Stimulated activated CD8-positive, alpha-beta memory T cell treated with anti-CD3 and anti-CD28 coated beads, Interleukin-12 subunit alpha, Interleukin-12 subunit beta, amount 100 ng/mL, for 4 hours (primary cell): ENCODE results near the gene HES4.
A peak's percentile ranks its signal among the peaks of the same experiment; 100 is the strongest.
"Not testable (repeated sequence)": the region's sequence is repeated elsewhere in the genome, so short reads cannot be mapped to it uniquely, and the experiment has no call there.

Source experiments
- DNase-seq: peaks from one replicate; pipeline ENCODE4 v3.0.0-alpha.2; 2020; ENCODE audit warnings: low read depth

The HES4 gene

GRCh38 chr1:978835-979743 lies 20.8 kb downstream of the HES4 start:
- DNase-seq, result no peak

GRCh38 chr1:978069-978834 lies 21.6 kb downstream of the HES4 start:
- no peak for DNase-seq

GRCh38 chr1:976791-977190 lies 23.1 kb downstream of the HES4 start:
- not testable (repeated sequence) for DNase-seq

- DNase-seq, result peak; percentile 44
Observed at GRCh38 chr1:975896-976683, 23.8 kb downstream of the HES4 start.

GRCh38 chr1:975365-975764 lies 24.5 kb downstream of the HES4 start:
- no peak for DNase-seq

- DNase-seq, result no peak
Observed at GRCh38 chr1:974687-975328, 25.1 kb downstream of the HES4 start.

GRCh38 chr1:974293-974640 lies 25.6 kb downstream of the HES4 start:
- DNase-seq, result no peak

GRCh38 chr1:973459-974292 lies 26.2 kb downstream of the HES4 start:
- DNase-seq, result no peak

- DNase-seq, result no peak
Observed at GRCh38 chr1:972726-973458, 27.0 kb downstream of the HES4 start.

- DNase-seq, result no peak
Observed at GRCh38 chr1:971751-972506, 28.0 kb downstream of the HES4 start.

GRCh38 chr1:970973-971730 lies 28.7 kb downstream of the HES4 start:
- DNase-seq, result no peak

GRCh38 chr1:970242-970972 lies 29.5 kb downstream of the HES4 start:
- DNase-seq, result no peak

- no peak for DNase-seq
Observed at GRCh38 chr1:969260-969855, 30.5 kb downstream of the HES4 start.

- no peak for DNase-seq
Observed at GRCh38 chr1:967466-968343, 32.2 kb downstream of the HES4 start.

- peak; percentile 75 for DNase-seq
Observed at GRCh38 chr1:966704-967300, 33.1 kb downstream of the HES4 start.

- DNase-seq, result no peak
Observed at GRCh38 chr1:966135-966703, 33.7 kb downstream of the HES4 start, which contains the start of gene PLEKHN1. TSS of gene PLEKHN1 (plus strand) at chr1:966482. CDS start at chr1:966532, 50 bp downstream.
